HG02759 (cell line): ENCODE measurements around the gene NRIP3.
"Not testable (repeated sequence)": the region's sequence is repeated elsewhere in the genome, so short reads cannot be mapped to it uniquely, and the experiment has no call there.

Source experiments
- ATAC-seq: cut with Tn5 transposase; IDR thresholded peaks from one replicate; pipeline ENCODE4 v1.9.1; 2021; ENCODE audit warnings: mild to moderate bottlenecking, moderate library complexity; ENCODE audit not compliant: unreplicated experiment

Gene NRIP3

GRCh38 chr11:9016916-9017642 is 13.3 kb upstream of the NRIP3 start:
- ATAC-seq: no peak

DNA sequence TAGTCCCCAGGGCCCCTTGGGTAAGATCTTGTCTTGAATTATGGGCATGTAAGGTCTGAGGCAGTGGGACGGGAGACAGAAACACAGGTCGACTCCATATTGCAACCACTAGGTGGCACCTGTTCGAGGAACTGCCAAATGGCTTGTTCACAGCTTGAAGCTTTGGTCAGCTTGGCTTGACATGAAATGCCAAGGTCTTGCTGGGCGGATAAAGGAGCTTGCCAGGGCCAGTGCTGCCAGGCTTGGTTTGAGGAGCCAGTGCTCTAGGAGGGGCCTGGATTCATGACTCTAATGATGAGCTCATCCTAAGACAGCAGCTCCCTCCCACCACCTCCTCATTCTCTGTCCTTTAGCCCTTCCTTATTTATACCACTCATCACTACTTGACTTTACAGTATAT is 11.9 kb upstream of the NRIP3 start:
- no peak for ATAC-seq

- ATAC-seq: no peak
These were observed 11.0 kb upstream of the NRIP3 start for GRCh38 chr11:9014826-9015225.

GRCh38 chr11:9013373-9013772 is 9.6 kb upstream of the NRIP3 start:
- no peak for ATAC-seq

- not testable (repeated sequence) for ATAC-seq
These were observed 5.7 kb upstream of the NRIP3 start for GRCh38 chr11:9009538-9009937.

DNA sequence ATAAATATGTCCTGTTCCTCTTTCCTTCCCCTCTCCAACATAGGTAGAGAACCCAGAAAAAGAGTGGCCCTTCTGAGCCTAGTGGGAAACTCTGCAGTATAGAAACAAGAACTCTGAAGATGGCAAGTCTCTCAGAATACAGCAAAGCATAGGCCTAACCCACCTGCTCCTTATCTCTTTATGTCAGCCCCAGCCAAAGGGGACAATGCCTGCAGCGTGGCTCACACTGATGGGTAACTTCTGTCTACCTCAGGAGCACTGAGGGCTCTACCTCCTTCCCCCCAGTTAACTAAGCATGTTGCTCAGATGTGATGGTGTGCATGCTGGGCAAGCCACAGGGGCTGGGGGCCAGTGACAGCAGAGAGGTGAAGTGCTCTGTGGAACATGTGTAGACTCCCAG is 4.9 kb upstream of the NRIP3 start:
- ATAC-seq: no peak

GRCh38 chr11:9008011-9008550 is 4.3 kb upstream of the NRIP3 start:
- ATAC-seq: no peak

DNA sequence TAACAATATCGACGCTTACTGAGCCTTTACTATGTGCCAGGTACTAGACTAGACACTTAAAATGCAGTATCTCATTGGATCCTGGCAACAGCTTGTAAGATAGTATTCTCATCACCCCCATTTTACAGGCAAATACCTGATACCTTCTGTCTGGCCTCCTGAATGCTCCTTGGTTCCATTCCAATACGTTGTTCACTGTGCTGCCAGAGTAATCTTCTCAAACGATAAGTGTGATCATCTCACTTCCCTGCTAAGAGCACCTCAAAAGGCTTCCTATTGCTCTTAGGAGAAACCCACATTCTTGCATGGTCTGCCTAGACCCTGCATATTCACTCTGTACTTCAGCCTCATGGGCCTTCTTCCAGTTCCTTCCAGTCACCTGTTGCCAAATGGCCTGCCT is 1.3 kb upstream of the NRIP3 start:
- ATAC-seq: no peak

DNA sequence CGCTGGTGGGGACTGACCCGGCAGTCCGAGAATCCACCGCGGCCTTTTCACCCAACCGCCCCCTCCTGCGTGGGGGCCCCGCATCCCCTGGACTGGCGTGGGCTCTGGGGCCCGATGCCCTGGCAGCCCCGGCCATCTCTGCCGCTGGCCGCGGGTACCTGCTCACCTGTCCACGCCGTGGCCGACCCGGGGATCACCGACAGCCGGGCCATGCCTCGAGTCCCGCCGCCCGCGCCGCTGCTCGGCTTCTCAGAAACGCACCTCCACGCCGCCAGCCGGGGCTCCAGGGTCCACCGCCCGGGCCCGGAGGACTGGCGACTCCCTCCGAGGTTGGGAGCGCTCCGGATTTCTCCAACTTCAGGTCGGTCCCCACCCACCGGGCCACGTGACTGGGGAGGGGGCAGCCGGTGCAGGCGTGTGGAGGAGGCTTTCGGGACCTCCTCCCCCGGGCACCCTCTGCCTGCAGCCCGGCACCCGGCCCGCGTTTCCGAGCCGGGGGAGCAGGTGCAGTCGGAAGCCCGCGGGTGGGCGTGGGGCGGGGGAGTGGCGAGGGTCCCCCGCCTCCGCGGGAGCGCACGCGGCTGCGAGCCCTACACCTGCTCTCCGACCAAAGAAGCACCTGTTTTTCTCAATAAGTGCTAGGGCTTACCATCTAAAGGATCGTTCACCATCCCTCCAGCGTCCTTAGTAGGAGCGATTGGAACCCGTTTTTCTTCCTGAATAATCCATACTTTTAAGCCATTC is 554 bp upstream of the NRIP3 start:
- ATAC-seq: no peak

- no peak for ATAC-seq
These were observed 755 bp downstream of the NRIP3 start for GRCh38 chr11:9002920-9003572.

GRCh38 chr11:9001736-9002135 is 2.1 kb downstream of the NRIP3 start:
- no peak for ATAC-seq

- no peak for ATAC-seq
These were observed 5.8 kb downstream of the NRIP3 start for GRCh38 chr11:8998017-8998416.

GRCh38 chr11:8997451-8997850 is 6.3 kb downstream of the NRIP3 start:
- no peak for ATAC-seq

DNA sequence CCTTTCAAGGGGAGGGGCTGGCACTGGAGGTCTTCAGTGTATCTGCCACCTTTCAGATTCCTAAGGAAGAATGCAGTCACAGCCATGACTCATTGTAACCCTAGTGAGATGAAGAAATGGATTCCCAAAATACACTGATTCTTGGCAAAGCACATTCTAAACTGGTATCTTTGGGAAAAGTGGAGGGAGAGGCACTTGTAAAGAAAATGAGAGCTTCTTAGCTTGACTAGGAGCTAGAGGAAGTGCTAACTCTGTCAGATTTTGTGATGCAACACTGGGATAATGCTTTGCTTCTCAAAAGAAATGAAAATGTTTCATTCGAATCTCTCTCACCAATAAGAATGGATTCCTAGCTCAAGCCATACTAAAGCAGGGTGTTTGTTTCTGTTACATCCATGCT is 14.3 kb downstream of the NRIP3 start:
- no peak for ATAC-seq

DNA sequence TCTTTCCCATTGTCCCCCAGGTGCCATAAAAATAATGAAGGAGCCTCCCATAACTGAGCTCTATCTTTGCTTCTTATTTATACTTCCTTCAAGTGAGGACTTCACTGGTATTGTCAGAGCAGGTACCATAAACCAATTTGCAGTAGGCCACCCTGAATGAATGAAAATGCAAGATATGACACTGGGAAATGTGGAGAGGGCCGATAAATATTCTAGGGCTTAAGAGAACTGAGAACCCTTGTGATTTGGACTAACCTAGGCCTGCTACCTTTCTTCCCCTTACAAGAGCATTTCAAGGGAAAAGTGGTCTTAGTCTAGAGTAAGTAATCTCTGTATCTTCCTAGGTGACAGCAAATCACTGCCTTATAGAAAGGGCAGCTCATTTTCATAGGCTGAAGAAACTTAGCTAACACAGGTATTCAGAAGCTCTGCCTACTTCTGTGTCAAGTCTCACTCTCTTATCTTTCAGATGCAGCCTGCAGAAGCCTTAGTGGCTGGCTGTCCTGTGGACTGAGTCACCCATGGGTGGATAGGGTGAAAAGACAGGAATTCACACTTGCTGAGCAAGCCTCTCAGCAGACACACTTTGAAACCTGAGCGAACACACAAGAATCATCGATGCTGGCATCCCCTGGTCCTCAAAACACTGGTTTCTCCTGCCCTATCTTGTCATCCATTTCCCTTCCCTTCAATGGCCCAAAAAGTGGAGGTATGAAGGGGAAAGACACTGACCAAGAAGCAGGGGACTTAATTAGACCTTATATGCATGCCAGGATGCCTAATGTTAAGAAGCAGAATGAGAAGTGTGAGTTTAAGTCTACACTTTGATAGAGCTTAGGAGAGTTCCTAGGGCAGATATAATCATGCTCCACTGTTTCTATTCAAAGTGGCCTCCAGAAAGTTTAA is 15.2 kb downstream of the NRIP3 start:
- ATAC-seq: no peak

GRCh38 chr11:8987446-8987845 is 16.4 kb downstream of the NRIP3 start:
- no peak for ATAC-seq

DNA sequence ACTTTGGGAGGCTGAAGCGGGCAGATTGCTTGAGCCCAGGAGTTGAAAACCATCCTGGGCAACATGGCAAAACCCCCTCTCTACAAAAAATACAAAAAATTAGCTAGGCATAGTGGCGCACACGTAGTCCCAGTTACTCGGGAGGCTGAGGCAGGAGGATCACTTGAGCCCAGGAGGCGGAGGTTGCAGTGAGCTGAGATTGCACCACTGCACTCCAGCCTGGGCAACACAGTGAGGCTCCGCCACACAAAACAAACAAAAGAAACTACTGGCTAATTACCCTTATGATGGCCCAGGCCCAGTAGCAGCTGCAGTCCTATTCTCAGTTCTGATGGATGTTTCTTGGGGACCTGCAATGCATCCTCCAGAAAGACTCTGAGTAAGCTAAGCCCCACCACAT is 17.0 kb downstream of the NRIP3 start:
- not testable (repeated sequence) for ATAC-seq

DNA sequence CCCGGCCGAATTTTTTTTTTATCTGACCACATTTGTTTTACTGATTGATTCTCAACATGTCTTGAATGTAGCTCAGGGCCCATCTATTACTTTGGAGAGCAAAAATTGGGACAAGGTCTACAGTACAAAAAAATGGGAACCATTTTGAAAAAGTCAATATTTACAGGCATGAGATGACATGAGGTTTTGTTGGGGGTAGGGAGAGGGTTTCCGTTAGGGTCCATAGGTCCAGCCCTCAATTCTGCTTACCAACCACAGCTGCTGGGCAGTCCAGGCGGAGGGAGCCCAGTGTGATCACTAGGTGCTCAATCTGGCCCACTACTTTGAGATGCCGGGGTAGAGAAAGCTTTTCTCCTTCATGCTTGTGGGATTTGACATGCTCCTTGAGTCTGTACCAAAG is 18.3 kb downstream of the NRIP3 start:
- ATAC-seq: no peak

DNA sequence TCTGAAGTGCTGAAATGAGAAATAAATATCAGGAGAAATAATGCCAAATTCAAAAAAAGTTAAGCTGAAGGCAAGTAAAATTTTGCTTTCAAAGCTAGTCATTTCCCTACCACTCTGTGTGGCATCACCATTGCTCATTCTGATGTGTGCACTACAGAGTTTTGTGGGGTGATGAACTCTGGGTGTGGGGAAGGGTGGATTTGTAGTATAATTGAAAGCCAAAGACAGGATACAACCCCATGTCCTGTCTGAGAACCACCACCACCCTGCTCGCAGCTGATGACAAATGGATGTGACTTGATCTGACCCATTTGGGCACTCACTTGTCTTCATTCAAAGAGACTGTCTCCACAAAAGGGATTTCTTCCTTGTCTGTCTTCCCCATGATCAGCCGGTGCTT is 20.2 kb downstream of the NRIP3 start:
- no peak for ATAC-seq

DNA sequence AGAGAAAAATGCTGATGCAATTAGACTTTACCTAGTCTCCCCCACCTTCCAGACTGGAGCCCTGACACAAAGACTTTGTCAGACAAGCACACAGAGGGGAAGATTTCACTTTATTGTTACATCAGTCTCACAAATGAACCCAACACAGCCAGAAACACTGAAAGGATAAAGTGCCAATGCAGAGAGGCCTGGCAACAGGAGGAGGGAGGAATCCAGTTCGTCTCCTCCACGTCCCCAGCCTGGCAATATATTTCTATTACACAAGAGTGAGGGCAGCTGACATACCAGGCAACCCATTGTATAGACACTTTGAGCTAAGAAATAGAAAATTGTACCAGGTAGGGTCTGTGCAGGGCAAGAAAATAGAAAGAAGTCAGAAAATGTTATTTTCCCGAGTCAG is 23.3 kb downstream of the NRIP3 start:
- ATAC-seq: no peak

- ATAC-seq: not testable (repeated sequence)
These were observed 24.4 kb downstream of the NRIP3 start for GRCh38 chr11:8979365-8979764.
